ENCODE data around the gene TMEM43. TPM values are rescaled to one million over a fixed set of nuclear protein-coding genes. Genes with fewer than 3 reads are reported as not detected.
"Not testable (repeated sequence)": the region's sequence is repeated elsewhere in the genome, so short reads cannot be mapped to it uniquely, and the experiment has no call there.

Gene TMEM43
- total RNA-seq (2014; rRNA removed; shearing (Covaris generic)), result 65.9 and 69.8 TPM in 2 replicates

- peak; percentile 97 for DNase-seq (ENCODE audit: low read depth)
These were observed at the start of gene TMEM43, which contains the start of gene CHCHD4 for GRCh38 chr3:14124615-14125192. TMEM43 (plus strand) TSS chr3:14125052; CDS start chr3:14125194, 142 bp downstream. CHCHD4 (minus strand) TSS chr3:14124870; CDS start chr3:14124676, 194 bp downstream.

- DNase-seq (ENCODE audit: low read depth), result not testable (repeated sequence)
These were observed 49.6 kb upstream of the TMEM43 start for GRCh38 chr3:14075233-14075632.

GRCh38 chr3:14077310-14077709, 47.5 kb upstream of the TMEM43 start:
- no peak for DNase-seq (ENCODE audit: low read depth)

- no peak for DNase-seq (ENCODE audit: low read depth)
These were observed 42.7 kb upstream of the TMEM43 start for GRCh38 chr3:14082108-14082657.

GRCh38 chr3:14087461-14087860, 37.4 kb upstream of the TMEM43 start:
- not testable (repeated sequence) for DNase-seq (ENCODE audit: low read depth)

GRCh38 chr3:14091959-14092358, 32.9 kb upstream of the TMEM43 start:
- not testable (repeated sequence) for DNase-seq (ENCODE audit: low read depth)

- DNase-seq (ENCODE audit: low read depth), result no peak
These were observed 32.4 kb upstream of the TMEM43 start for GRCh38 chr3:14092464-14092863.

GRCh38 chr3:14093831-14094230, 31.0 kb upstream of the TMEM43 start:
- no peak for DNase-seq (ENCODE audit: low read depth)

GRCh38 chr3:14096742-14097141, 28.1 kb upstream of the TMEM43 start:
- no peak for DNase-seq (ENCODE audit: low read depth)

- DNase-seq (ENCODE audit: low read depth), result no peak
These were observed 27.0 kb upstream of the TMEM43 start for GRCh38 chr3:14097616-14098391.

GRCh38 chr3:14109821-14110220, 15.0 kb upstream of the TMEM43 start:
- not testable (repeated sequence) for DNase-seq (ENCODE audit: low read depth)

- DNase-seq (ENCODE audit: low read depth), result no peak
These were observed 14.2 kb upstream of the TMEM43 start for GRCh38 chr3:14110699-14111098.

GRCh38 chr3:14113965-14114635, 10.8 kb upstream of the TMEM43 start:
- DNase-seq (ENCODE audit: low read depth), result no peak

- DNase-seq (ENCODE audit: low read depth), result no peak
These were observed 7.1 kb upstream of the TMEM43 start for GRCh38 chr3:14117468-14118399.

GRCh38 chr3:14118400-14119381, 6.2 kb upstream of the TMEM43 start:
- no peak for DNase-seq (ENCODE audit: low read depth)

- no peak for DNase-seq (ENCODE audit: low read depth)
These were observed 5.2 kb upstream of the TMEM43 start for GRCh38 chr3:14119651-14120050.

GRCh38 chr3:14120111-14120920, 4.5 kb upstream of the TMEM43 start:
- DNase-seq (ENCODE audit: low read depth), result no peak

GRCh38 chr3:14120921-14121448, 3.9 kb upstream of the TMEM43 start:
- DNase-seq (ENCODE audit: low read depth), result not testable (repeated sequence)

- DNase-seq (ENCODE audit: low read depth), result no peak
These were observed 3.0 kb upstream of the TMEM43 start for GRCh38 chr3:14121859-14122258.

Measured in Daoy (cell line).